GM23338 (cell line): ENCODE results near the gene TBC1D9B. TPM values are rescaled to one million over a fixed set of nuclear protein-coding genes. Genes with fewer than 3 reads are reported as not detected.

Experiments
- EZH2 ChIP-seq: fragments of 200-600 bp; sonication (generic); IDR thresholded peaks from one replicate; pipeline ENCODE4 v1.8.0; 2017; ENCODE audit warnings: antibody characterized with exemption, mild to moderate bottlenecking, low read depth; ENCODE audit not compliant: unreplicated experiment
- EZH2phosphoT487 ChIP-seq: fragments of 200-600 bp; sonication (generic); IDR thresholded peaks from one replicate; pipeline ENCODE4 v1.8.1; 2018; ENCODE audit warnings: antibody characterized with exemption; ENCODE audit not compliant: unreplicated experiment
- JUNB ChIP-seq: IDR thresholded peaks from one replicate; pipeline ENCODE4 v1.6.1; 2016; ENCODE audit warnings: antibody characterized with exemption; ENCODE audit not compliant: unreplicated experiment
- NANOG ChIP-seq: IDR thresholded peaks from 2 replicates; pipeline ENCODE4 v1.6.1; 2016; ENCODE audit warnings: antibody characterized with exemption, borderline replicate concordance
- STAT1 ChIP-seq: IDR thresholded peaks from one replicate; pipeline ENCODE4 v1.6.1; 2016; ENCODE audit warnings: antibody characterized with exemption; ENCODE audit not compliant: unreplicated experiment
- ZNF114 ChIP-seq: fragments of 250-450 bp; sonication (Bioruptor Pico); IDR thresholded peaks from 2 replicates; pipeline ENCODE4 v1.5.0; 2020; ENCODE audit warnings: mild to moderate bottlenecking, moderate library complexity
- ZNF331 ChIP-seq: fragments of 250-450 bp; sonication (Bioruptor Pico); IDR thresholded peaks from 2 replicates; pipeline ENCODE4 v1.5.0; 2020; ENCODE audit warnings: low read depth, mild to moderate bottlenecking, moderate library complexity
- polyA plus RNA-seq: library from polyadenylated mRNA; unstranded; fragments of >200 nt; fragmentation: Nextera tagmentation; extraction: Ambion mirVana; gene quantifications from 2 replicates; pipeline ENCODE4 v1.2.1, GENCODE V29; 2016
- total RNA-seq: library from RNA; depleted of rRNA; stranded (reverse); fragments of >200 nt; shearing (Covaris generic); gene quantifications from 2 replicates; pipeline ENCODE4 v1.2.3, GENCODE V29; 2014
- TF ChIP-seq, protein P1 (sequence below): fragments of 250-450 bp; sonication (Bioruptor Pico); IDR thresholded peaks from 2 replicates; pipeline ENCODE4 v1.5.0; 2020; ENCODE audit warnings: mild to moderate bottlenecking, moderate library complexity
- TF ChIP-seq, protein P2 (sequence below), 2 experiments: fragments of 200-600 bp in 1 of 2; sonication (generic) in 1 of 2; conservative IDR thresholded peaks; 2 replicates each; pipeline versions ENCODE4 v1.5.1 to v1.6.1; 2016 to 2017; ENCODE audit warnings: antibody characterized with exemption in 2 of 2, low read depth in 2 of 2, mild to moderate bottlenecking in 2 of 2, moderate library complexity in 1 of 2
- TF ChIP-seq, protein P3 (sequence below): IDR thresholded peaks from one replicate; pipeline ENCODE4 v1.6.1; 2018; ENCODE audit warnings: antibody characterized with exemption; ENCODE audit not compliant: unreplicated experiment
- TF ChIP-seq, protein P4 (sequence below): IDR thresholded peaks from 2 replicates; pipeline ENCODE4 v1.6.1; 2016; ENCODE audit warnings: antibody characterized with exemption

Gene TBC1D9B
- total and polyA plus RNA-seq, 2 experiments from 2014 or later = 19.0 to 38.0 TPM

DNA sequence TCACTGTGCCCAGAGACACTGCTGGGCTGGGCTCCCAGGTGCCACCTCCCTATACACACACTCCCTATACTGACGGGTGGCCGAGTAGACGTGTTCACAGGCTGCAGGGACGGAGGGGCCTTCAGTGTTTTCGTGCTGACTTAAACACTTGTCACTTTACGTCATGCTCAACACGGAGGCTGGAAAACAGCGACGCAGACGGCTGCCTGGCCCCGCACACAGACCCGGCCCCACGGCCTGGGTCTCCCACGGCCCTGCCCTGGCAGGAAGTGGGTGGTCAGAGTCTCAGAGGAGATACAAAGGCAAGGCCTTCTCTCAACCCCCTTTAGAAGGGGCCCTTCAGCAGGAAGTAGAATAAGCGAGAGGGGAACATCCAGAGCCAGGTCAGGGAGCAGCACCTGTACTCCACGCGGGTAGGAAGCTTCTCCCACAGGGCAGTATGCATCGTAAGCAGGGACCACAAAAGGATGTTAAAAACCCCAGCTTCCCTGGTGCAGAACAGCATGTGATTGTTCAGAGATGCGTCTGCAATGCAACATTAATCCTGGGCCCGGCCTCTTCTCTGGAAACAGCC, 11.9 kb upstream of the TBC1D9B start (continued):
- TF ChIP-seq, protein P1, sequence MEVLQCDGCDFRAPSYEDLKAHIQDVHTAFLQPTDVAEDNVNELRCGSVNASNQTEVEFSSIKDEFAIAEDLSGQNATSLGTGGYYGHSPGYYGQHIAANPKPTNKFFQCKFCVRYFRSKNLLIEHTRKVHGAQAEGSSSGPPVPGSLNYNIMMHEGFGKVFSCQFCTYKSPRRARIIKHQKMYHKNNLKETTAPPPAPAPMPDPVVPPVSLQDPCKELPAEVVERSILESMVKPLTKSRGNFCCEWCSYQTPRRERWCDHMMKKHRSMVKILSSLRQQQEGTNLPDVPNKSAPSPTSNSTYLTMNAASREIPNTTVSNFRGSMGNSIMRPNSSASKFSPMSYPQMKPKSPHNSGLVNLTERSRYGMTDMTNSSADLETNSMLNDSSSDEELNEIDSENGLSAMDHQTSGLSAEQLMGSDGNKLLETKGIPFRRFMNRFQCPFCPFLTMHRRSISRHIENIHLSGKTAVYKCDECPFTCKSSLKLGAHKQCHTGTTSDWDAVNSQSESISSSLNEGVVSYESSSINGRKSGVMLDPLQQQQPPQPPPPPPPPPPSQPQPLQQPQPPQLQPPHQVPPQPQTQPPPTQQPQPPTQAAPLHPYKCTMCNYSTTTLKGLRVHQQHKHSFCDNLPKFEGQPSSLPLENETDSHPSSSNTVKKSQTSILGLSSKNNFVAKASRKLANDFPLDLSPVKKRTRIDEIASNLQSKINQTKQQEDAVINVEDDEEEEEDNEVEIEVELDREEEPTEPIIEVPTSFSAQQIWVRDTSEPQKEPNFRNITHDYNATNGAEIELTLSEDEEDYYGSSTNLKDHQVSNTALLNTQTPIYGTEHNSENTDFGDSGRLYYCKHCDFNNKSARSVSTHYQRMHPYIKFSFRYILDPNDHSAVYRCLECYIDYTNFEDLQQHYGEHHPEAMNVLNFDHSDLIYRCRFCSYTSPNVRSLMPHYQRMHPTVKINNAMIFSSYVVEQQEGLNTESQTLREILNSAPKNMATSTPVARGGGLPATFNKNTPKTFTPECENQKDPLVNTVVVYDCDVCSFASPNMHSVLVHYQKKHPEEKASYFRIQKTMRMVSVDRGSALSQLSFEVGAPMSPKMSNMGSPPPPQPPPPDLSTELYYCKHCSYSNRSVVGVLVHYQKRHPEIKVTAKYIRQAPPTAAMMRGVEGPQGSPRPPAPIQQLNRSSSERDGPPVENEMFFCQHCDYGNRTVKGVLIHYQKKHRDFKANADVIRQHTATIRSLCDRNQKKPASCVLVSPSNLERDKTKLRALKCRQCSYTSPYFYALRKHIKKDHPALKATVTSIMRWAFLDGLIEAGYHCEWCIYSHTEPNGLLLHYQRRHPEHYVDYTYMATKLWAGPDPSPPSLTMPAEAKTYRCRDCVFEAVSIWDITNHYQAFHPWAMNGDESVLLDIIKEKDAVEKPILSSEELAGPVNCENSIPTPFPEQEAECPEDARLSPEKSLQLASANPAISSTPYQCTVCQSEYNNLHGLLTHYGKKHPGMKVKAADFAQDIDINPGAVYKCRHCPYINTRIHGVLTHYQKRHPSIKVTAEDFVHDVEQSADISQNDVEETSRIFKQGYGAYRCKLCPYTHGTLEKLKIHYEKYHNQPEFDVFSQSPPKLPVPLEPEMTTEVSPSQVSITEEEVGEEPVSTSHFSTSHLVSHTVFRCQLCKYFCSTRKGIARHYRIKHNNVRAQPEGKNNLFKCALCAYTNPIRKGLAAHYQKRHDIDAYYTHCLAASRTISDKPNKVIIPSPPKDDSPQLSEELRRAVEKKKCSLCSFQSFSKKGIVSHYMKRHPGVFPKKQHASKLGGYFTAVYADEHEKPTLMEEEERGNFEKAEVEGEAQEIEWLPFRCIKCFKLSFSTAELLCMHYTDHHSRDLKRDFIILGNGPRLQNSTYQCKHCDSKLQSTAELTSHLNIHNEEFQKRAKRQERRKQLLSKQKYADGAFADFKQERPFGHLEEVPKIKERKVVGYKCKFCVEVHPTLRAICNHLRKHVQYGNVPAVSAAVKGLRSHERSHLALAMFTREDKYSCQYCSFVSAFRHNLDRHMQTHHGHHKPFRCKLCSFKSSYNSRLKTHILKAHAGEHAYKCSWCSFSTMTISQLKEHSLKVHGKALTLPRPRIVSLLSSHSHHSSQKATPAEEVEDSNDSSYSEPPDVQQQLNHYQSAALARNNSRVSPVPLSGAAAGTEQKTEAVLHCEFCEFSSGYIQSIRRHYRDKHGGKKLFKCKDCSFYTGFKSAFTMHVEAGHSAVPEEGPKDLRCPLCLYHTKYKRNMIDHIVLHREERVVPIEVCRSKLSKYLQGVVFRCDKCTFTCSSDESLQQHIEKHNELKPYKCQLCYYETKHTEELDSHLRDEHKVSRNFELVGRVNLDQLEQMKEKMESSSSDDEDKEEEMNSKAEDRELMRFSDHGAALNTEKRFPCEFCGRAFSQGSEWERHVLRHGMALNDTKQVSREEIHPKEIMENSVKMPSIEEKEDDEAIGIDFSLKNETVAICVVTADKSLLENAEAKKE (CRISPR knock-in tag) = no peak
- TF ChIP-seq JUNB (no peak), EZH2 (no peak), EZH2phosphoT487 (no peak), STAT1 (no peak), ZNF331 (CRISPR knock-in tag) (no peak), ZNF114 (CRISPR knock-in tag) (no peak), NANOG (no peak)
- TF ChIP-seq, protein P2, sequence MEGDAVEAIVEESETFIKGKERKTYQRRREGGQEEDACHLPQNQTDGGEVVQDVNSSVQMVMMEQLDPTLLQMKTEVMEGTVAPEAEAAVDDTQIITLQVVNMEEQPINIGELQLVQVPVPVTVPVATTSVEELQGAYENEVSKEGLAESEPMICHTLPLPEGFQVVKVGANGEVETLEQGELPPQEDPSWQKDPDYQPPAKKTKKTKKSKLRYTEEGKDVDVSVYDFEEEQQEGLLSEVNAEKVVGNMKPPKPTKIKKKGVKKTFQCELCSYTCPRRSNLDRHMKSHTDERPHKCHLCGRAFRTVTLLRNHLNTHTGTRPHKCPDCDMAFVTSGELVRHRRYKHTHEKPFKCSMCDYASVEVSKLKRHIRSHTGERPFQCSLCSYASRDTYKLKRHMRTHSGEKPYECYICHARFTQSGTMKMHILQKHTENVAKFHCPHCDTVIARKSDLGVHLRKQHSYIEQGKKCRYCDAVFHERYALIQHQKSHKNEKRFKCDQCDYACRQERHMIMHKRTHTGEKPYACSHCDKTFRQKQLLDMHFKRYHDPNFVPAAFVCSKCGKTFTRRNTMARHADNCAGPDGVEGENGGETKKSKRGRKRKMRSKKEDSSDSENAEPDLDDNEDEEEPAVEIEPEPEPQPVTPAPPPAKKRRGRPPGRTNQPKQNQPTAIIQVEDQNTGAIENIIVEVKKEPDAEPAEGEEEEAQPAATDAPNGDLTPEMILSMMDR (conservative IDR thresholded peaks at IDR 0.05; ENCODE audit: low read depth in 2 of 2) = no peak
- TF ChIP-seq, protein P3, sequence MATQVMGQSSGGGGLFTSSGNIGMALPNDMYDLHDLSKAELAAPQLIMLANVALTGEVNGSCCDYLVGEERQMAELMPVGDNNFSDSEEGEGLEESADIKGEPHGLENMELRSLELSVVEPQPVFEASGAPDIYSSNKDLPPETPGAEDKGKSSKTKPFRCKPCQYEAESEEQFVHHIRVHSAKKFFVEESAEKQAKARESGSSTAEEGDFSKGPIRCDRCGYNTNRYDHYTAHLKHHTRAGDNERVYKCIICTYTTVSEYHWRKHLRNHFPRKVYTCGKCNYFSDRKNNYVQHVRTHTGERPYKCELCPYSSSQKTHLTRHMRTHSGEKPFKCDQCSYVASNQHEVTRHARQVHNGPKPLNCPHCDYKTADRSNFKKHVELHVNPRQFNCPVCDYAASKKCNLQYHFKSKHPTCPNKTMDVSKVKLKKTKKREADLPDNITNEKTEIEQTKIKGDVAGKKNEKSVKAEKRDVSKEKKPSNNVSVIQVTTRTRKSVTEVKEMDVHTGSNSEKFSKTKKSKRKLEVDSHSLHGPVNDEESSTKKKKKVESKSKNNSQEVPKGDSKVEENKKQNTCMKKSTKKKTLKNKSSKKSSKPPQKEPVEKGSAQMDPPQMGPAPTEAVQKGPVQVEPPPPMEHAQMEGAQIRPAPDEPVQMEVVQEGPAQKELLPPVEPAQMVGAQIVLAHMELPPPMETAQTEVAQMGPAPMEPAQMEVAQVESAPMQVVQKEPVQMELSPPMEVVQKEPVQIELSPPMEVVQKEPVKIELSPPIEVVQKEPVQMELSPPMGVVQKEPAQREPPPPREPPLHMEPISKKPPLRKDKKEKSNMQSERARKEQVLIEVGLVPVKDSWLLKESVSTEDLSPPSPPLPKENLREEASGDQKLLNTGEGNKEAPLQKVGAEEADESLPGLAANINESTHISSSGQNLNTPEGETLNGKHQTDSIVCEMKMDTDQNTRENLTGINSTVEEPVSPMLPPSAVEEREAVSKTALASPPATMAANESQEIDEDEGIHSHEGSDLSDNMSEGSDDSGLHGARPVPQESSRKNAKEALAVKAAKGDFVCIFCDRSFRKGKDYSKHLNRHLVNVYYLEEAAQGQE = no peak
- TF ChIP-seq, protein P4, sequence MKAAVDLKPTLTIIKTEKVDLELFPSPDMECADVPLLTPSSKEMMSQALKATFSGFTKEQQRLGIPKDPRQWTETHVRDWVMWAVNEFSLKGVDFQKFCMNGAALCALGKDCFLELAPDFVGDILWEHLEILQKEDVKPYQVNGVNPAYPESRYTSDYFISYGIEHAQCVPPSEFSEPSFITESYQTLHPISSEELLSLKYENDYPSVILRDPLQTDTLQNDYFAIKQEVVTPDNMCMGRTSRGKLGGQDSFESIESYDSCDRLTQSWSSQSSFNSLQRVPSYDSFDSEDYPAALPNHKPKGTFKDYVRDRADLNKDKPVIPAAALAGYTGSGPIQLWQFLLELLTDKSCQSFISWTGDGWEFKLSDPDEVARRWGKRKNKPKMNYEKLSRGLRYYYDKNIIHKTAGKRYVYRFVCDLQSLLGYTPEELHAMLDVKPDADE = no peak
